RWPE2 (cell line): Measurements from ENCODE around the gene MRC2.

Experiments used
- ATAC-seq: fragments of 200-7000 bp; cut with Tn5 transposase; 3 replicates; pipeline ENCODE4 v1.9.1; 2021; ENCODE audit warnings: low read depth
- DNase-seq: peaks from one replicate; pipeline ENCODE4 v3.0.0-alpha.2; 2020; ENCODE audit warnings: low spot score
- H3K27ac ChIP-seq: fragments of 450-650 bp; 2 replicates; pipeline ENCODE4 v1.5.1; 2017; ENCODE audit warnings: mild to moderate bottlenecking; ENCODE audit not compliant: poor library complexity, severe bottlenecking
- H3K27me3 ChIP-seq: fragments of 250-450 bp; sonication (Bioruptor Pico); 2 replicates; pipeline ENCODE4 v1.5.1; 2021; ENCODE audit warnings: mild to moderate bottlenecking, moderate library complexity; ENCODE audit not compliant: insufficient read depth, poor library complexity, severe bottlenecking
- H3K36me3 ChIP-seq: fragments of 250-450 bp; sonication (Bioruptor Pico); 2 replicates; pipeline ENCODE4 v1.5.1; 2020; ENCODE audit warnings: low read depth, mild to moderate bottlenecking, moderate library complexity
- H3K4me1 ChIP-seq: fragments of 250-450 bp; sonication (Bioruptor Pico); 2 replicates; pipeline ENCODE4 v1.5.1; 2021; ENCODE audit warnings: mild to moderate bottlenecking, moderate library complexity; ENCODE audit not compliant: insufficient read depth, poor library complexity, severe bottlenecking
- H3K4me3 ChIP-seq: fragments of 250-450 bp; sonication (Bioruptor Pico); 2 replicates; pipeline ENCODE4 v1.5.1; 2021; ENCODE audit warnings: mild to moderate bottlenecking, moderate library complexity; ENCODE audit not compliant: severe bottlenecking
- H3K9me3 ChIP-seq: fragments of 250-450 bp; sonication (Bioruptor Pico); 2 replicates; pipeline ENCODE4 v1.5.1; 2021; ENCODE audit warnings: mild to moderate bottlenecking, moderate library complexity; ENCODE audit not compliant: severe bottlenecking
- CTCF ChIP-seq: fragments of 450-650 bp; IDR thresholded peaks from one replicate; pipeline ENCODE4 v1.5.1; 2017; ENCODE audit warnings: mild to moderate bottlenecking, moderate library complexity; ENCODE audit not compliant: poor library complexity, severe bottlenecking

Gene MRC2

GRCh38 chr17:62735044-62735651 lies 107.7 kb downstream of the MRC2 start:
- Histone ChIP-seq H3K36me3 (no peaks in the 10 kb centered on the region), H3K9me3 (no peaks in the 10 kb centered on the region), H3K4me3 (no peak overlapping the region), H3K4me1 (peaks cover 26% of the 10 kb centered on the region), H3K27me3 (no peaks in the 10 kb centered on the region), H3K27ac (no peak overlapping the region)
- ATAC-seq (peak; percentile 22; the same call in 1 of the 3 replicates), DNase-seq (no peak)
- no peak for TF ChIP-seq CTCF

- H3K27me3 ChIP-seq = no peaks in the 10 kb centered on the region
- no peaks in the 10 kb centered on the region for H3K9me3 ChIP-seq
- no peak overlapping the region for H3K27ac ChIP-seq
- H3K4me1 ChIP-seq = peaks cover 16% of the 10 kb centered on the region
- no peaks in the 10 kb centered on the region for H3K36me3 ChIP-seq
- peak; percentile 55; the same call in 2 of the 3 replicates for ATAC-seq
- no peak for DNase-seq
- TF ChIP-seq CTCF = no peak
- no peak overlapping the region for H3K4me3 ChIP-seq
Measured at GRCh38 chr17:62737513-62737912, 110.0 kb downstream of the MRC2 start.

GRCh38 chr17:62738281-62738680 lies 110.8 kb downstream of the MRC2 start:
- Histone ChIP-seq H3K9me3 (no peaks in the 10 kb centered on the region), H3K27ac (no peak overlapping the region)
- DNase-seq = no peak

GRCh38 chr17:62739645-62740388 lies 112.3 kb downstream of the MRC2 start:
- Histone ChIP-seq H3K4me1 (peaks cover 10% of the 10 kb centered on the region), H3K27me3 (no peaks in the 10 kb centered on the region), H3K27ac (no peak overlapping the region), H3K9me3 (no peaks in the 10 kb centered on the region), H3K36me3 (no peaks in the 10 kb centered on the region), H3K4me3 (no peak overlapping the region)
- ATAC-seq = no peak
- TF ChIP-seq CTCF = no peak
- DNase-seq = no peak

More at GRCh38 chr17:62738281-62738680, 110.8 kb downstream of the MRC2 start:
- no peak overlapping the region for H3K4me3 ChIP-seq
- no peak for ATAC-seq
- H3K36me3 ChIP-seq = no peaks in the 10 kb centered on the region
- no peaks in the 10 kb centered on the region for H3K27me3 ChIP-seq
- no peak for TF ChIP-seq CTCF
- H3K4me1 ChIP-seq = peaks cover 15% of the 10 kb centered on the region

- ATAC-seq (no peak), DNase-seq (no peak)
- Histone ChIP-seq H3K36me3 (no peaks in the 10 kb centered on the region), H3K9me3 (no peaks in the 10 kb centered on the region), H3K4me1 (peaks cover 5% of the 10 kb centered on the region), H3K27me3 (no peaks in the 10 kb centered on the region), H3K4me3 (no peak overlapping the region), H3K27ac (no peak overlapping the region)
- TF ChIP-seq CTCF = no peak
Measured at GRCh38 chr17:62741290-62741689, 113.8 kb downstream of the MRC2 start.
